Fibroblast of lung (primary cell): ENCODE data around the gene FARP1. TPM values are rescaled to one million over a fixed set of nuclear protein-coding genes. Genes with fewer than 3 reads are reported as not detected.
A peak's percentile ranks its signal among the peaks of the same experiment; 100 is the strongest.

ENCODE experiments used
- DNase-seq, 2 donors: peaks; one replicate each; pipeline versions ENCODE4 v3.0.0 to v3.0.0-alpha.2; 2010; ENCODE audit warnings: low read depth in 2 of 2
- H2AFZ ChIP-seq: 2 replicates; pipeline ENCODE4 v1.5.1; 2012; ENCODE audit warnings: low read length, control low read depth, inconsistent platforms
- H3K27ac ChIP-seq: 2 replicates; pipeline ENCODE4 v1.5.1; 2011; ENCODE audit warnings: low read length, control low read depth; ENCODE audit not compliant: insufficient read depth
- H3K27me3 ChIP-seq: 2 replicates; pipeline ENCODE4 v1.5.1; 2011; ENCODE audit warnings: mild to moderate bottlenecking, low read length; ENCODE audit not compliant: control insufficient read depth, insufficient read depth
- H3K36me3 ChIP-seq: 2 replicates; pipeline ENCODE4 v1.5.1; 2011; ENCODE audit warnings: low read length; ENCODE audit not compliant: control insufficient read depth, insufficient read depth
- H3K4me1 ChIP-seq: 2 replicates; pipeline ENCODE4 v1.5.1; 2011; ENCODE audit warnings: low read length; ENCODE audit not compliant: control insufficient read depth, insufficient read depth; ENCODE audit errors: extremely low read depth
- H3K4me2 ChIP-seq: 2 replicates; pipeline ENCODE4 v1.5.1; 2011; ENCODE audit warnings: low read length, control low read depth; ENCODE audit not compliant: insufficient read depth; ENCODE audit errors: extremely low read depth
- H3K4me3 ChIP-seq, 4 experiments: fragments of 200-600 bp in 1 of 4; sonication (generic) in 1 of 4; replicated peaks in 1 of 4; 2 replicates each; pipeline ENCODE4 v1.5.1; 2011 to 2016; ENCODE audit warnings: low read length in 4 of 4, low read depth in 3 of 4, mild to moderate bottlenecking in 3 of 4, control low read depth in 2 of 4, inconsistent platforms in 1 of 4, mixed read lengths in 1 of 4; ENCODE audit not compliant: insufficient read depth in 1 of 4; ENCODE audit errors: control extremely low read depth in 1 of 4
- H3K79me2 ChIP-seq: 2 replicates; pipeline ENCODE4 v1.5.1; 2012; ENCODE audit warnings: mild to moderate bottlenecking, low read length, inconsistent platforms; ENCODE audit not compliant: control insufficient read depth, insufficient read depth
- H3K9ac ChIP-seq: 2 replicates; pipeline ENCODE4 v1.5.1; 2011; ENCODE audit warnings: mild to moderate bottlenecking, low read length, control low read depth; ENCODE audit not compliant: insufficient read depth
- H3K9me3 ChIP-seq: 2 replicates; pipeline ENCODE4 v1.5.1; 2012; ENCODE audit warnings: low read depth, low read length; ENCODE audit not compliant: control insufficient read depth, insufficient read depth
- H4K20me1 ChIP-seq: 2 replicates; pipeline ENCODE4 v1.5.1; 2011; ENCODE audit warnings: low read length; ENCODE audit not compliant: control insufficient read depth, insufficient read depth; ENCODE audit errors: extremely low read depth
- EZH2 ChIP-seq: IDR thresholded peaks from 2 replicates; pipeline ENCODE4 v1.5.1; 2012; ENCODE audit warnings: low read length, control low read depth, mild to moderate bottlenecking; ENCODE audit errors: missing control alignments
- polyA plus RNA-seq, 2 donors: library from polyadenylated mRNA; depleted of rRNA in 1 of 2; stranded (reverse) in 1 of 2; unstranded in 1 of 2; fragments of >200 nt; gene quantifications; 2 replicates each; pipeline ENCODE4 v1.2.1, GENCODE V29; 2011 to 2012; ENCODE audit warnings: missing spikeins in 1 of 2
- total RNA-seq: library from RNA; depleted of rRNA; stranded (reverse); fragments of >200 nt; gene quantifications from 2 replicates; pipeline ENCODE4 v1.2.1, GENCODE V29; 2014
- TF ChIP-seq, protein P1 (sequence below), 2 donors: IDR thresholded peaks in 1 of 2; conservative IDR thresholded peaks in 1 of 2; 1 replicate in 1 of 2; 2 replicates in 1 of 2; pipeline ENCODE4 v1.5.1; 2011 to 2012; ENCODE audit warnings: low read length in 2 of 2, control low read depth in 1 of 2, inconsistent platforms in 1 of 2, low read depth in 1 of 2, mild to moderate bottlenecking in 1 of 2

FARP1 gene
- total and polyA plus RNA-seq, 2 donors (not counting 1 experiment from before 2014, with no cell fraction given) = 50.9 to 199 TPM

- Histone ChIP-seq H2AFZ (no peak overlapping the region), H3K4me1 (peaks cover 2% of the 10 kb centered on the region), H4K20me1 (no peaks in the 10 kb centered on the region), H3K27ac (no peak overlapping the region), H3K36me3 (peaks cover 3% of the 10 kb centered on the region), H3K4me3 (no peak overlapping the region), H3K9ac (no peak overlapping the region), H3K9me3 (no peaks in the 10 kb centered on the region), H3K79me2 (no peaks in the 10 kb centered on the region), H3K27me3 (no peaks in the 10 kb centered on the region), H3K4me2 (no peak overlapping the region)
- TF ChIP-seq, protein P1, sequence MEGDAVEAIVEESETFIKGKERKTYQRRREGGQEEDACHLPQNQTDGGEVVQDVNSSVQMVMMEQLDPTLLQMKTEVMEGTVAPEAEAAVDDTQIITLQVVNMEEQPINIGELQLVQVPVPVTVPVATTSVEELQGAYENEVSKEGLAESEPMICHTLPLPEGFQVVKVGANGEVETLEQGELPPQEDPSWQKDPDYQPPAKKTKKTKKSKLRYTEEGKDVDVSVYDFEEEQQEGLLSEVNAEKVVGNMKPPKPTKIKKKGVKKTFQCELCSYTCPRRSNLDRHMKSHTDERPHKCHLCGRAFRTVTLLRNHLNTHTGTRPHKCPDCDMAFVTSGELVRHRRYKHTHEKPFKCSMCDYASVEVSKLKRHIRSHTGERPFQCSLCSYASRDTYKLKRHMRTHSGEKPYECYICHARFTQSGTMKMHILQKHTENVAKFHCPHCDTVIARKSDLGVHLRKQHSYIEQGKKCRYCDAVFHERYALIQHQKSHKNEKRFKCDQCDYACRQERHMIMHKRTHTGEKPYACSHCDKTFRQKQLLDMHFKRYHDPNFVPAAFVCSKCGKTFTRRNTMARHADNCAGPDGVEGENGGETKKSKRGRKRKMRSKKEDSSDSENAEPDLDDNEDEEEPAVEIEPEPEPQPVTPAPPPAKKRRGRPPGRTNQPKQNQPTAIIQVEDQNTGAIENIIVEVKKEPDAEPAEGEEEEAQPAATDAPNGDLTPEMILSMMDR (conservative IDR thresholded peaks at IDR 0.05 in 1 of 2, IDR thresholded peaks at IDR 0.05 in 1 of 2; ENCODE audit: low read depth in 1 of 2, low read length in 2 of 2) = no peak
- TF ChIP-seq EZH2 = no peak
- DNase-seq = no peak
Measured at GRCh38 chr13:98397861-98398260, 255.0 kb downstream of the FARP1 start.

- H3K27ac ChIP-seq = no peak overlapping the region
- H3K4me1 ChIP-seq = peaks cover 2% of the 10 kb centered on the region
- H3K9me3 ChIP-seq = no peaks in the 10 kb centered on the region
- H2AFZ ChIP-seq = no peak overlapping the region
- H4K20me1 ChIP-seq = no peaks in the 10 kb centered on the region
- H3K79me2 ChIP-seq = no peaks in the 10 kb centered on the region
- TF ChIP-seq, protein P1 (conservative IDR thresholded peaks at IDR 0.05 in 1 of 2, IDR thresholded peaks at IDR 0.05 in 1 of 2; ENCODE audit: low read depth in 1 of 2, low read length in 2 of 2) = no peak
- no peak for TF ChIP-seq EZH2
- no peak overlapping the region for H3K4me3 ChIP-seq
- H3K4me2 ChIP-seq = no peak overlapping the region
- DNase-seq = peak in 1 of 2 donors; percentile 25
- no peaks in the 10 kb centered on the region for H3K27me3 ChIP-seq
- H3K36me3 ChIP-seq = peaks cover 3% of the 10 kb centered on the region
- H3K9ac ChIP-seq = no peak overlapping the region
Measured at GRCh38 chr13:98398581-98398980, 255.7 kb downstream of the FARP1 start.

- no peaks in the 10 kb centered on the region for H3K9me3 ChIP-seq
- H3K27ac ChIP-seq = no peak overlapping the region
- H4K20me1 ChIP-seq = no peaks in the 10 kb centered on the region
- peaks cover 2% of the 10 kb centered on the region for H3K4me1 ChIP-seq
- H2AFZ ChIP-seq = no peak overlapping the region
- H3K27me3 ChIP-seq = no peaks in the 10 kb centered on the region
- DNase-seq = no peak
- peaks cover 4% of the 10 kb centered on the region for H3K36me3 ChIP-seq
- H3K4me3 ChIP-seq = no peak overlapping the region
- TF ChIP-seq, protein P1 (conservative IDR thresholded peaks at IDR 0.05 in 1 of 2, IDR thresholded peaks at IDR 0.05 in 1 of 2; ENCODE audit: low read depth in 1 of 2, low read length in 2 of 2) = no peak
- no peak for TF ChIP-seq EZH2
- H3K4me2 ChIP-seq = no peak overlapping the region
- no peak overlapping the region for H3K9ac ChIP-seq
- no peaks in the 10 kb centered on the region for H3K79me2 ChIP-seq
Measured at GRCh38 chr13:98399756-98400155, 256.9 kb downstream of the FARP1 start.
